Measurements from ENCODE around the gene FAF2. TPM values are rescaled to one million over a fixed set of nuclear protein-coding genes. Genes with fewer than 3 reads are reported as not detected.

The FAF2 gene
- total RNA-seq, 1 donor from 2014 or later = 47.8 TPM

GRCh38 chr5:176530393-176530982 is 82.3 kb downstream of the FAF2 start:
- no peak for DNase-seq (ENCODE audit: low read depth)

GRCh38 chr5:176530983-176531901 is 83.1 kb downstream of the FAF2 start:
- no peak for DNase-seq (ENCODE audit: low read depth)

- no peak for DNase-seq (ENCODE audit: low read depth)
Observed at GRCh38 chr5:176531902-176532493, 83.8 kb downstream of the FAF2 start.

- DNase-seq (ENCODE audit: low read depth) = no peak
Observed at GRCh38 chr5:176532795-176533194, 84.6 kb downstream of the FAF2 start.

DNA sequence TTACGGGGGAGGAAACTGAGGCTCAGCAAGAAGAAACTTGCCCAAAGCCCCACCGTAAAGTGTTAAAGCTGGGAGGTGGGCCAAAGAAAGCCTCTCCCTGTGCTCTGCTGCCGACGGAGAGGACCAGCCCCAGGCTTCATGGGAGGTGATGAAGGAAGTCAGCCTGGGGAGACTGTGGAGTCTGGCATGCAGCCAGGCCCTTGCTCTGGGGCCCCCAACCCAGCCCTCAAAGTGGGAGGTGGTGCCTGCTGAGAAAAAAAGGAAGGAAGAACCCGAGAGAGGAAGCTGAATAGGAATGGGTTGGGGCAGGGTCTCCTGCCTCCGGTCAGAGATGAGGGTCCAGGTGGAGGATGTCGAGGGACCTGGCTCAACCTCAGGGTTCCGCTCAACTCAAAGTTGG is 85.2 kb downstream of the FAF2 start:
- no peak for DNase-seq (ENCODE audit: low read depth)

- DNase-seq (ENCODE audit: low read depth) = peak; percentile 36
Observed at GRCh38 chr5:176533894-176534611, 85.9 kb downstream of the FAF2 start.

DNA sequence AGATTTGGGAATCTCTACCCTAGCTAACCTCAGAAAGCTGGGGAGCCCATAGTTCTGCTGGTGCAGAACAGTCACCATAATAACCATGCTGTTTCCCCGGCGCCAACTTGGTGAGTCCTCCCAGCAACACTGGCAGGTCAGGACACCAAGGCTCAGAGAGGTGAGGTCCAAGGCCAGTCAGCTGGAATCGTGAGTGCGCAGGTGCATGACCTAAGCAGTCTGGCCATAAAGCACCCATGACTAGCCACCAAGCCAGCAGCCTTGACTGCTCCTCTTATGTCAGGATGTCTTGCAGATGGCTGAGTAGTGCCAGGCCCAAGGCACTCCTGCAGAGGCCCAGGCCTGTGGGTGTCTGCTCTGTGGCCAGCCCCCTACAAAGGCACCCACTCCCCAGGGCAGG is 86.5 kb downstream of the FAF2 start:
- DNase-seq (ENCODE audit: low read depth) = no peak

GRCh38 chr5:176535101-176535663 is 87.0 kb downstream of the FAF2 start:
- peak; percentile 62 for DNase-seq (ENCODE audit: low read depth)

DNA sequence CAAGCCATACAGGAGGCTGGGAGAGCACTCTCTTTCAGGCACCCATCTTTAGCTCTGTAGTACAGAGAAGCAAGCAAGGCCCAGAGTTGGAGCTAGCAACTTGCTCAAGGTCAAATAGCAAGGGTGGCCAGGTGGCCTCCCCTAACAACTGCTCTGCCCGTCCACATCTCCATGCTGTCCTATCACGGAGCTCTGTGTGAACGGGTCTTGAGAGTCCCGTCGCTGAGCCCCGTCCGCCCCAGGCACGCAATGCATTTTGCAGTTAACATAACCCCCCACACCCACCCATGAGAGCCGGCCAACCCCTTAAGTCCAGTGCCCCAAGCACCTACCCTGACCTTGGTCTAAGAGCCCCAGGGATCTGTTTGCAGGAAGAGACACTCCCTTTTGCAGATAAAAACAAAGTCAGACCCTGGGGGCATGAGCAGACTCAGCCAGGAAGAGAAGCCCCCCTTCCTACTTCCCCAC is 87.5 kb downstream of the FAF2 start:
- no peak for DNase-seq (ENCODE audit: low read depth)

DNA sequence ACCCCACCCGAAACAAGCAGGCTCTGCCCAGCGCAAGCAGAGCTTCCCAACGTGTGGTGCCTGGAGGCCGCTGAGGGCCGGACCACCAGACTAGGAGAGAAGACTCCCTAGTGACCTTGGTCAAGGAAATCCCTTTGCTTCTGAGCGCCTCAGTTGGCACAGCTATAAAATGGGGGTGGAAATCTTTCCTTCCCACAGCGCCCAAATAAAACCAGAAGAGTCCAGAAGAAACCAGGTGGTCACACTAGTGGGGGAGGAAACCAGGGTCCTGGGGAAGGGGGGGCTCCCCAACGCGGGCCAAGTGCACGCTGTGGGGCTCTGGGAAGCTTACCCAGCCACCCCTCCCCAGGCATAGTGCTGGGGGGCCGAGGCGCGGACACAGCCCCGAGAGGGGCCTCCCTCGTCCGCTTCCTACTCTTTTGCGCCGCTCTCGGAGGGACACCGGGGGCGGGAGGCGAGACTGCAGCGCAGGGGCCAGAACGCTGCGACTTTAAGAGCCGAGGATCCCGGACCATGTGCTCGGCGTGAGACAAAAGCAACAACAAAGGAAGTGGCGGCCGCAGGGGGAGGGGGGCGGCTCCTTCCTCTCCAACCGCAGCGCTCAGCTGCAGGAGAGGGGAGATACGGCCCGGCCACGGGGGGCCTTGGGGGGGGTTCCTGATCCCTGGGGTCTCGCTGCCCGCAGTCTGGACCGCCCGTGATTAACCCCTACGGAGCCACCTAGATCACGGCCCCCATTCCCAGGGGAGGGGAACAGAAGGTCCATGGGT is 88.1 kb downstream of the FAF2 start:
- peak; percentile 52 for DNase-seq (ENCODE audit: low read depth)

DNA sequence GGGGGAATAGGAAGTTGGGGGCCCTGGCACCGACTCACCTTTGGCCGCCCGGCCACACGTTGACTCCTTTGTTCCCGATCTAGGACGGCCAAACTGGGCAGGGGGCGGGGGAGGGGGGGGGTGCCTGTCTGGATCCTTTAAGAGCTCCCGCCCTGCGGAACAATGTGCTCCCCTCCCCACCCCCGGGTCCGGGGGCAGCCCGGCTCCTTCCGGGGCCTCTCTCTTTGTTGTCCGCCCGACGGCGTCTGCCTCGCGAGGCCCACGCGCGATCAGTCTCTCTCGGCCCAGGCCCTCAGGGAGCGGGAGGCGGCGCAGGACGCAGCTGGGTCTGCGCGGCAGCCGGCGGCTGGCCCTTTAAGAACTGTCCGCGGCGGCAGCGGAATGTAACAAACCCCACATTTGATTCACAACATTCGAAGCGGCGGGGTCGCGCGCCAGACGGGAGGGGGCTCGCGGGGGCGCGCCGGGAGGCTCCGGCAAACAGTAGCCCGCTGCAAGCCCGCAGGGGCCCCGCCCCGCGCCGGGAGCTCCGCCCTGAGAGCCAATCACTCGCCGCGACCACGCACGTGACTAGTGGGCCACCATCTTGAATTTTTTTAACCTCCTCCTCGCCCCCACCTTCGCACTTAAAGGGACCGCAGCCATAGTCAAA is 88.8 kb downstream of the FAF2 start, which contains the start of gene RNF44:
TSS of gene RNF44 (minus strand) at position 501 of the 652 bp plus-strand sequence. CDS start 4,930 bp downstream, outside the sequence.
- peak; percentile 89 for DNase-seq (ENCODE audit: low read depth)

- DNase-seq (ENCODE audit: low read depth) = peak; percentile 98
Observed at GRCh38 chr5:176537554-176538229, 89.5 kb downstream of the FAF2 start.

- DNase-seq (ENCODE audit: low read depth) = no peak
Observed at GRCh38 chr5:176538230-176538988, 90.2 kb downstream of the FAF2 start.

- no peak for DNase-seq (ENCODE audit: low read depth)
Observed at GRCh38 chr5:176538989-176539384, 90.8 kb downstream of the FAF2 start.

DNA sequence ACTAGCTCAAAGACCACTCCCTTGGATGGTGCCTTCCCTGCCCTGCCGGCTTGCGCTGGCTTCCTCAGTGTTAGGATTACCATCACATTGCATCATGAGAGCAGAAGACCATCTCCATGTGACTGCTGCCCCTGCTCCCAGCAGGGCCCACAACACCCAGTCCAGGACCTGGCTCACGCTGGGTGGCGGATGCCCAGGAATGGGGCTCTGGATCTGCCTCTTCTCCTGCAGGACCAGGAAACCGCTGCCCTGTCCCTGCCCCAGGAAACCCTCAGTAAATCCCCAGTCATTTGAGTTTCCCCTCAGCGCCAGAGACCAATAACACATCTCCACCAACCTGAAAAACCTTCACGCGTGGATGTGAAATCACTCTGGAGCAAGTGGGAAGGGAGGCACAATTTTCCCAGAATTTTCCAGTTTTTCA is 92.3 kb downstream of the FAF2 start:
- no peak for DNase-seq (ENCODE audit: low read depth)

DNA sequence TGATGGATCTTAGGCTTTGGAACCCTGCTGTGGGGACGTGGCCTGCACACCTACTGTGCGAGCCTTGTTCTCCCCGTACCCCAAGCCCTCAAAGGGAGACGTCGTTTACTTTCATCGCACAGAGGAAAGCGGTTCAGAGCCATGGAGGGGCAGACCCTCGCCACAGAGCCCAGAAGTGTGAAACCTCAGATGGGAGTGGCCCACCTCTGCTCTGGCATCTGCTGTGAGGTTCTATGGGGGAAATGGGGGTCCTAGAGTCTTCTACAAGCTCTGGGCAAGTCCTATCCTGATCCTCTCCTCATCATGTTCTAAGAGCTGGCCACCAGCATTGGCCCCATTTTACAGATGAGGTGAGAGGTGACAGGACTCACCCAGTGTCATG is 92.8 kb downstream of the FAF2 start:
- no peak for DNase-seq (ENCODE audit: low read depth)

DNA sequence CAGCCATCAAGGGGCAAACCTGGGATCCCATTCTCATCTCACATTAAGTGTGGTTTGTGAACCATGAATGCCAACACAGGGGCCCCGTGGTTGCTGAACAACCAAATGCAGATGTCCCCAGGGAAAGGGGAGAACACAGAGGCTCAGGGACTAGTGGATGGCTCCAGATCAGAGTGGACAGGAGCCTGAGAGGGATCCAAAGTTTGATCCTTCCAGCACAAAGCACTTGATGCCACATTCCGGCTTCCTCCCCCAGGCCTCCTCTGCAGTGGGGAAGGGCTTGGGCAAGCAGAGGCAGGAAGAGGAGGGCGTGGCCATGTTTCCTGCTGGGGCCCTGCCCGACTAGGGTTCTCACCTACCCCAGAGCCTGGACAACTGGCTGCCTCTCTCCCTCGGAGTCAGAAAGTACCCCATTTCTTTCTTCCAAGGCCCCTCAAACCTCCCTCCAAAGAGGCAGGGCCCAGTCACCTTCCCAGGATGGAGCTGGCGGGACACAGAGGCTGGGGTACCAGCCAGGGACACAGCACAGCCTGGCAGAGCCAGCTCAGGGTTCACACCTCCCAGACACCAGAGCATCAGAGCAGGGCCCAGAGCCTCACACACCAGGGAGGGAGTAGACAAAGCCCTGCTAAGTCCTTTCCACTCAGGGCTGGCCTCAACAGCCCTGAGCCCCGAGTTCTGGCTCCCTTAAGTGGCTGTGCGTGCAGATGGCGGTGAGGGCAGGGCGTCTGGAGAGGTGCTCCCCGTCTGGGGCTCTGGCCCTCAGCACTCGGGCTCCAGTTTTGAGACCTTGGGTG is 93.4 kb downstream of the FAF2 start:
- DNase-seq (ENCODE audit: low read depth) = no peak

DNA sequence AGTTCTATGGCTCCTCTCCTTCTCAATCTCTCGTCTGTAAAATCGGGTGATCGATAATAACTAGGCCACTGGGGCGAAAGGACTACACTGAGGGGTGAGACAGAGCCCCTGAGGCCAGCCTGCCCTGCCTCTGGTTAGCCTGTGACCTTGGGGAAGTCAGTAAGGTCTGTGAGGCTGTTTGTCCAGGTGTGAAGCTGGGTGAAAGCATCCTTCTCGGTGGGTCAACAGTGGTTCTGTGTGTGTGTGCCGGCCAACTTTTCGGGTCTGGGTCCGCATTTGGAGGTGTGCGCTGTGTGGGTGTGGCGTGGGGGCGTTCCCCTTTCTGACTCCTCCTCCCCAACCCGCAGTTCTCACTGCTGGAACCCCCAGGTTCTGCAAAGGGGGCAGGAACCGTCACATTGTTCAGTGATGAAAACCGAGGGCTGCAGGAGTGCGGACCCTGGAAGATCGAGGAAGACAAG is 94.0 kb downstream of the FAF2 start:
- no peak for DNase-seq (ENCODE audit: low read depth)

All from renal cortical epithelial cell (primary cell).